Spinal cord (tissue), 10 donors: ENCODE data around the gene TGFBR3L. TPM values are rescaled to one million over a fixed set of nuclear protein-coding genes. Genes with fewer than 3 reads are reported as not detected.

Experiments
- DNase-seq, 6 donors: peaks; one replicate each; pipeline versions ENCODE4 v3.0.0 to v3.0.0-alpha.2; 2013 to 2015; ENCODE audit warnings: low spot score in 6 of 6, low read depth in 4 of 6
- H3K27ac ChIP-seq: one replicate; pipeline ENCODE4 v1.5.1; 2013; ENCODE audit warnings: low read depth, low read length, control low read depth
- H3K27me3 ChIP-seq: one replicate; pipeline ENCODE4 v1.6.1; 2013; ENCODE audit warnings: low read length; ENCODE audit not compliant: control insufficient read depth, insufficient read depth
- H3K36me3 ChIP-seq: one replicate; pipeline ENCODE4 v1.6.1; 2013; ENCODE audit warnings: low read length; ENCODE audit not compliant: control insufficient read depth, insufficient read depth
- H3K4me1 ChIP-seq: one replicate; pipeline ENCODE4 v1.6.1; 2013; ENCODE audit warnings: low read length; ENCODE audit not compliant: control insufficient read depth, insufficient read depth
- H3K4me3 ChIP-seq: one replicate; pipeline ENCODE4 v1.5.1; 2013; ENCODE audit warnings: low read depth, low read length, control low read depth
- H3K9me3 ChIP-seq: one replicate; pipeline ENCODE4 v1.6.1; 2013; ENCODE audit warnings: low read length; ENCODE audit not compliant: control insufficient read depth, insufficient read depth
- WGBS: methylation state at CpG from one replicate; pipeline ENCODE4 v1.1.5; 2013; ENCODE audit warnings: missing lambda C conversion rate; ENCODE audit not compliant: insufficient coverage; 5-methylcytosine and 5-hydroxymethylcytosine counted together
- polyA plus RNA-seq, 2 donors: library from polyadenylated mRNA; unstranded; fragments of 120-200 nt; gene quantifications; one replicate each; pipeline ENCODE4 v1.2.1, GENCODE V29; 2013; ENCODE audit not compliant: insufficient read length in 2 of 2
- total RNA-seq, 2 donors: library from RNA; depleted of rRNA in 1 of 2; stranded (reverse); fragments of 120-200 nt in 1 of 2; fragments of >200 nt in 1 of 2; gene quantifications; one replicate each; pipeline versions ENCODE4 v1.2.3 to v1.2.4, GENCODE V29; 2013 to 2014
- donor health status: healthy.

TGFBR3L gene
- total and polyA plus RNA-seq, 4 donors = 0.59 to 6.1 (median 2.9) TPM

- WGBS = 80% methylated on average over 17 of the region's 18 CpGs
- no peaks in the 10 kb centered on the region for H3K27me3 ChIP-seq
- H3K27ac ChIP-seq = no peak overlapping the region
- H3K9me3 ChIP-seq = no peaks in the 10 kb centered on the region
- no peak for DNase-seq
- no peaks in the 10 kb centered on the region for H3K36me3 ChIP-seq
- H3K4me1 ChIP-seq = peaks cover 8% of the 10 kb centered on the region
- H3K4me3 ChIP-seq = no peak overlapping the region
Measured at GRCh38 chr19:7879111-7879807, 35.4 kb upstream of the TGFBR3L start.

GRCh38 chr19:7879836-7880235 is 34.8 kb upstream of the TGFBR3L start:
- no peak for DNase-seq
- H3K9me3 ChIP-seq = no peaks in the 10 kb centered on the region
- peaks cover 2% of the 10 kb centered on the region for H3K4me1 ChIP-seq
- no peaks in the 10 kb centered on the region for H3K36me3 ChIP-seq
- WGBS = 78% methylated on average over 8 of the region's 19 CpGs
- H3K27me3 ChIP-seq = no peaks in the 10 kb centered on the region
- H3K27ac ChIP-seq = no peak overlapping the region
- no peak overlapping the region for H3K4me3 ChIP-seq

GRCh38 chr19:7881910-7882309 is 32.7 kb upstream of the TGFBR3L start:
- no peak overlapping the region for H3K27ac ChIP-seq
- no peak overlapping the region for H3K4me3 ChIP-seq
- H3K27me3 ChIP-seq = no peaks in the 10 kb centered on the region
- DNase-seq = no peak
- H3K4me1 ChIP-seq = no peaks in the 10 kb centered on the region
- no peaks in the 10 kb centered on the region for H3K9me3 ChIP-seq
- no peaks in the 10 kb centered on the region for H3K36me3 ChIP-seq
- 94% methylated on average over 3 of the region's 3 CpGs for WGBS

GRCh38 chr19:7883105-7883504 is 31.5 kb upstream of the TGFBR3L start:
- DNase-seq = no peak
- H3K27me3 ChIP-seq = peaks cover 10% of the 10 kb centered on the region
- WGBS = 100% methylated on average over 2 of the region's 4 CpGs

GRCh38 chr19:7883796-7884570 is 30.6 kb upstream of the TGFBR3L start:
- Histone ChIP-seq H3K36me3 (no peaks in the 10 kb centered on the region), H3K27me3 (peaks cover 19% of the 10 kb centered on the region), H3K9me3 (no peaks in the 10 kb centered on the region), H3K27ac (no peak overlapping the region), H3K4me3 (no peak overlapping the region), H3K4me1 (peaks cover 4% of the 10 kb centered on the region)
- DNase-seq = no peak
- 80% methylated on average over 1 of the region's 2 CpGs for WGBS

More at GRCh38 chr19:7883105-7883504, 31.5 kb upstream of the TGFBR3L start:
- H3K4me3 ChIP-seq = no peak overlapping the region
- H3K27ac ChIP-seq = no peak overlapping the region
- H3K9me3 ChIP-seq = no peaks in the 10 kb centered on the region
- no peaks in the 10 kb centered on the region for H3K4me1 ChIP-seq
- H3K36me3 ChIP-seq = no peaks in the 10 kb centered on the region

- DNase-seq = no peak
- Histone ChIP-seq H3K27me3 (peaks cover 19% of the 10 kb centered on the region), H3K27ac (no peak overlapping the region), H3K4me1 (peaks cover 4% of the 10 kb centered on the region), H3K36me3 (no peaks in the 10 kb centered on the region), H3K4me3 (no peak overlapping the region), H3K9me3 (no peaks in the 10 kb centered on the region)
- WGBS = 76% methylated on average over 5 of the region's 8 CpGs
Measured at GRCh38 chr19:7885818-7886217, 28.8 kb upstream of the TGFBR3L start.

GRCh38 chr19:7887408-7888144 is 27.1 kb upstream of the TGFBR3L start:
- Histone ChIP-seq H3K36me3 (no peaks in the 10 kb centered on the region), H3K27ac (no peak overlapping the region), H3K9me3 (no peaks in the 10 kb centered on the region), H3K27me3 (peaks cover 19% of the 10 kb centered on the region), H3K4me1 (peaks cover 4% of the 10 kb centered on the region), H3K4me3 (no peak overlapping the region)
- DNase-seq = no peak
- 77% methylated on average over 14 of the region's 16 CpGs for WGBS

GRCh38 chr19:7888145-7888825 is 26.3 kb upstream of the TGFBR3L start, which contains the start of gene LRRC8E:
LRRC8E (plus strand) TSS chr19:7888510; CDS start chr19:7895604, 7,094 bp downstream.
- WGBS = 9% methylated on average over 53 of the region's 53 CpGs
- DNase-seq = no peak
- Histone ChIP-seq H3K27ac (no peak within 1 kb of the TSS), H3K4me3 (no peak within 1 kb of the TSS), H3K36me3 (no peaks in the 10 kb centered on the region), H3K4me1 (peaks cover 4% of the 10 kb centered on the region), H3K27me3 (peaks cover 19% of the 10 kb centered on the region), H3K9me3 (no peaks in the 10 kb centered on the region)

- no peaks in the 10 kb centered on the region for H3K36me3 ChIP-seq
- peaks cover 4% of the 10 kb centered on the region for H3K4me1 ChIP-seq
- H3K4me3 ChIP-seq = no peak overlapping the region
- no peak overlapping the region for H3K27ac ChIP-seq
- no peak for DNase-seq
- peaks cover 19% of the 10 kb centered on the region for H3K27me3 ChIP-seq
- WGBS = 76% methylated on average over 8 of the region's 8 CpGs
- no peaks in the 10 kb centered on the region for H3K9me3 ChIP-seq
Measured at GRCh38 chr19:7888826-7889217, 25.8 kb upstream of the TGFBR3L start.
